NCI-H345 treated with DMSO at 0.1 percent for 48 hours (cell line): ENCODE results near the gene SCFD2.
"Not testable (repeated sequence)": the region's sequence is repeated elsewhere in the genome, so short reads cannot be mapped to it uniquely, and the experiment has no call there.

ENCODE experiments used
- DNase-seq: peaks from one replicate; lab custom pipeline; 2025; ENCODE audit not compliant: unreplicated experiment; lab: John Stamatoyannopoulos, UW

The SCFD2 gene

DNA sequence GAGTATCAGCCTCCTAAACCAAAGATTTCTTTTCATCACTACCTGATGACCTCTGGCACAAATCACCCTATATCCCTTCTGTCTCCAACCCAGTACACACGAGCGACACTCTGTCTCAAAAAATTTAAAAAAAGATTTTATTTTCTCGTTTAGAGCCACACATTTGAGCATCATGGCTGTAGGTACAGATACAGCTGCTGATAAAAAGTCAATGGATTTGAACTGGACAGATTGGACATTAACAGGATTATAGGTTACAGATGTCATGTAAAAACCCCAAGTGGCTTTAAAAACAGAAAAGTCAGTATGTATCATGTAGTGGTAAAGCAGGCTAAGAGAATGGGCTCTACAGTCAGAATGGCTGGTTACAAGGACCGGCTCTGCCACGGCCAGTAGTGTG lies 171.1 kb downstream of the SCFD2 start:
- no peak for DNase-seq

DNA sequence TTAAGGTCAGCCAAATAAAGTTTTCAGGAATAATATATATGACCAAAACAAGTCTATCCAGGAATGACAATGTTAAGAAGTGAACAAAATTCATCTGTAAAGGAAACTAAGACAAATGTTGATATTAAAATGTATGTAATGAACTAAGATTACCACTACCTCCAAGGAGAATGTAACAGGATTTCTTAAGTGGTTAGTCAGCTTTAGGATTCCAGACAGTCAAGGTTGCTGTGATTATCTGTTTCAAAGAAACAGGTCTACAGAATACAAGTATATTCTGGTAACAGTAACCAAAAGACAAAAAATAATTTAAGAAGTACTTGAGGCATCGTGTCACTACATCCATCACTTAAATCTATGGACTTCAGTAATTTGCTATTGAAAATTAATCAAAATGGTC lies 172.8 kb downstream of the SCFD2 start:
- DNase-seq: no peak

DNA sequence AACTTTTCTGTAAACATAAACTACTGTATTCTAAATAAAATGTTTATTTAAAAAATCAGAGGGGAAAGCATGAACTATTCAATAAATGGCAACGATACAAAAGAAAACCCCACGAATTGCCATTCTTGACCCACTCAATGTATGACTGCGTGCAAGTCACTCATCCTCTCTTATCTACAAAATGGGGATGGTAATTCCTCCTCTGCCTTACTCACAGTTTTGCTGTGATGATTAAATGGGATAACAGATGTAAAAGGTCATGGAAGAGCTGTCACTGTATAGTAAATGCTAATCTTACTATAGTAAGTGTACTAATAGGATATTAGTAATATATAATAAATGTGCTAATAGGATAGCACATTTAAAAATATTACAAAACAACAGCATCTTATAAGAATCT lies 173.4 kb downstream of the SCFD2 start:
- DNase-seq: no peak

DNA sequence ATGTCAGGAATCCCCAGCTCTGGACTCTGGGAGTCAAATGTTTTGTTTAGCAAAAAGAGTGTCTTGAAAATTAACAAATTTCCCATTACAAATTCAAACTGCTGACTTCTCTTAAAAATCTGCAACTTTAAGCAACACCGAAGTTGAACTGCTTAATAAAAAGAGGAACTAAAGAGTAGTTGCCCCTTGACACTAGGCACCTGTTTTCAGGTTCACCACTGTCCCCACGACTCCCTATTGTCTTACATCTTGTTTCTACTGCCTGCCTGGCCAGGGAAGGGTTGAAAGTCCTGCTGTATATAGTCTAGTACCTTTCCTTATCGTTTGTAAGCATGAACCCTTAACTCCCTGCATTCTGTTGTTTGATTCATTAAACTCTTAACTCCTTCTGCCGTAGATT lies 173.9 kb downstream of the SCFD2 start:
- DNase-seq: no peak

DNA sequence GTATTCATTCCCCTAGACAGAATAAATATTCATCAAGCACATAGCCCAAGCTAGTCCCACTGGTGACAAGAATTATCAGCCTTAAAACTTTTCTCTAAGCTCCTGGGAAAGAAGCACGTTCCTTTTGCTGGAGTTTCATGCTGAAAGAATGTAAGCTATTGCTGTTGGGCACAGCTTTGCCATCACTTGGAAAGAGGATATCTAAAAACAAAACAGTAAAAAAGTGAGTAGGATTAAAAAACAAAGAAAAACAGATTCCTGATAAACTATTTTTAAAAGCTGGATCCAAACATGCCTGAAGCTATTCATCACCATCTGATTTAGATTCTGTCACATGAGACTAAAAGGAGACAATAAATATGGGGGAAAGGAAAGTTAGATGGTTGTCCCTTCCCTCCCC lies 176.8 kb downstream of the SCFD2 start:
- no peak for DNase-seq

DNA sequence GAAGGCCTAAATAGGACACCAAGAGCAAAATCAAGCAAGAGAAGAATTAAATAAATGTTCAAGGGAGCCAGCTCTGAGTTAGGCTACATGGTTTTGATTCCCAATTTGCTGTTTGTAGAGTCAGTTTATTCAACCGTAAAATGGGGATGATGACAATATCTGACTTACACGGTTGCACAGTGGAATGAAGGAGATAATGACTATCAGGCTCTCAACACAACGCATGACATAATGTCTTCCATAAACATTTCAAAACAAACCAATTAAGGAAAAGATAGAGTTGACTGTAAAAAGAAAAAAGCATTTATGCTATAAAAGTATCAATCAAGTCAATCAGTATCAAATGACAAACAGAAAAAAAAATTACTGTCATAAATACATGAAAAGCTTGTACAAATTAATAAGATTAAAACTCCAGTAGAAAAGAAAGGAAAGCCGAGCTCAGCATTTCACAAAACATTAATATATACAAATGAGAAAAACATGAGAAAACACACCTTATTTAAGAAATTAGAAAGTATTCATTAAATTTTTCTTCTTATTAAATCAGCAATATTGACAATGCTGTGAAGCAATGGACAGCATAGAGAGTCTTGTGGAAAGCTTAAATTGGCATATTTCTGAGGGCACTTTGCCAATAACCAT lies 179.0 kb downstream of the SCFD2 start:
- no peak for DNase-seq

DNA sequence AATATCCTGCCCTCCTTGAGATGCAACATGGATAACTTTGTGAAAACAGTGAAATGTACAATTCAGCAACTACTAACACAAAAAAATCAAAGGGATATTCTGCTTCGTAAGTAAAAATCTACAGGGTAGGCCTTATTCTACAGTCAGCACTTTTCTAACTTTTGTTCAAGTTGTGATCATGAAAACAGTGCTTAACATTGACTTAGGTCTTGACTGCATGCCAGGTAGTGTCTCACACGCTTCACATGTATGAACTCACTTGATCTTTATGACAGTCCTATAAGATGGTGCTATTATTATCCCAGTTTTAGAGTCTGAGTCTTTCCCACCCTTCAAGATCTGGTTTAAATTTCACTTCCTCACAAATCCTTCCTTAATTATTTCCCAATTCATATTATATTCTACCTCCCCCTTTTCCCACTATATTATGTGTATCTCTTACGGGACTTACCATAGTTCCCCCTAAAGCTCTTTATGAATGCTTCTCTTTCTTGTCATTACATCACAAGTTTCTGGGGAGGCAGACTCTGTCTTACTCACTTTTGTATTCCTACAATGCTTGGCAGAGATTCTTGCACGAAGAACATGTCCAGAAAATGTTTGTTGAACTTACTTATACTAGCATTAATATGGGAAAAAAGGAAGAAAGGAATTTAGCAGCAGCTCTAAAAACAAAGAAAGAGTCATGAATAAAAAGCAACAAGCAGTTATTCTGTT lies 179.8 kb downstream of the SCFD2 start:
- no peak for DNase-seq

DNA sequence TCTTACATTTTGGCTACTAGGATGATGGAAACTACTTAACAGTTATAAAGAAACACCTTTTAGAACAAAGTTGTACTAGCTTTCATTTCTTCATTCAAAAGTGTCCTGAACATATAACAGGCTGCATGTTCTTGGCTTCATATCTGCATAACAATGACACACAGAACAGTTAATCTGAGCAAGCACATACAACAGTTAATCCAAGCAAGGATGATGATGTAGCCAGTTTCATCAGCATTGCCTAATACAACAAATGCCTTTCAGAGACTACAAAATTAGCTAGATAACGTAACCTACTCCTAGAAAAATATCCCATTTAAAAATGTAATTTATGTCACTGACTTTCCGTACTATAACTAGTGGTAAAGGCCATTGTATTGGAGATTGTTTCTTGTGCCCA lies 182.1 kb downstream of the SCFD2 start:
- no peak for DNase-seq

DNA sequence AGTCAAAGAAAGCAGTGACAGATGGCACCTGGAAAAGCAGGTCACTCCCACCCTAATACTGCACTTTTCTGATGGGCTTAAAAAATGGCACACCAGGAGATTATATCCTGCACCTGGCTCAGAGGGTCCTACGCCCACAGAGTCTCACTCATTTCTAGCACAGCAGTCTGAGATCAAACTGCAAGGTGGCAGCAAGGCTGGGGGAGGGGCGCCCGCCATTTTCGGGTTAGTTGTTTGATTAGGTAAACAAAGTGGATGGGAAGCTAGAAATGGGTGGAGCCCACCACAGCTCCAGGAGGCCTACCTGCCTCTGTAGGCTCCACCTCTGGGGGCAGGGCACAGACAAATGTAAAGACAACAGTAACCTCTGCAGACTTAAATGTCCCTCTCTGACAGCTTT lies 188.1 kb downstream of the SCFD2 start:
- DNase-seq: not testable (repeated sequence)

DNA sequence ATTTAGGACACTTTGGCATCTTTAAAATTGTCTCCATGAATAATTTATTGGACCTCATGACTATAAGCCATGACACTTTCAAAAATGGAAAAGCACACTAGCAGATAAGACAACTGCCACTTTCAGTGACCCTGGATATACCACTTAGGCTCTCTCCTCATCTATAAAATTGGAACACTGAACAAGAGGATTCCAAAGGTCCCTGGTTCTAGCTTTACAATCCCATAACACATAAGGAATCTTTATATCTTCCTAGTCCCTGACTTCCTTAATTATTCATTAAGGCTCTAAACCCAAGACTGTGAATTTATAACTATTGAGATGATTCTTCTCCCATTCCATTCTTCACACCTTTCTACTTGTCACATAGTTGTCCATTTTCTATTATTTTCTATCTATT lies 190.2 kb downstream of the SCFD2 start:
- no peak for DNase-seq

DNA sequence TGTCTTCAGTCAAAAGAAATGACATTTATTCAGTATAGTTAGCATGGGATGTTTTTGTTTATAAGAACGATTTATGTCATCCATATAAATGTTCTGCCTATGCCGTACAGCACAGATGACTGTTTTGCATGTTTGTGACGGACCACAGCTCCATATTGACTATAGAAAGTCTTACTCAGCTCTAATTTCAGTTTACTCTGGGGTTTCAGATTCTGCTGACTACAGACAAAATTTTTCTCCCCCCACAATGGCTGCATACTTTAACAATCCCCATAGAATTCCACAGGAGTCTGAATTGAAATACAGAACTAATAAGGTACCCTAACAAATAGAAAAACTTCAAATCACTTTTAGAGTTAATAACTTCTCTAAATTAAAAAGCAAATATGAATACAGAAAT lies 191.0 kb downstream of the SCFD2 start:
- no peak for DNase-seq

DNA sequence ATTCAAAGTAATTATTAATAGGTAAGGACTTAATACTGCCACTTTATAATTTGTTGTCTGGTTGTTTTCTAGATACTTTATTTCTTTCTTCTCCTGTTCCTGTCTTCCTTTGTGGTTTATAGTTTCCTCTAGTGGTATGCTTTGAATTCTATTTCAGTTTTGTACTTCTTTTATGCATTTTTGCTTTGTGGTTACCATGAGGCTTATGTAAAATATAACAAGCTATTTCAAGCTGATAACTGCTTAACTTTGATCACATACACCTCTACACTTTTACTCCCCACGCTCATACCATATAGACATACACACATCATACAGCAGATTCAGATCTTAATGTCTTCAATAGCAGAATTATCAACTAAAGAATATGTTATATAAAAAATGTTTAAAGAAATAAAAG lies 192.3 kb downstream of the SCFD2 start:
- DNase-seq: no peak

DNA sequence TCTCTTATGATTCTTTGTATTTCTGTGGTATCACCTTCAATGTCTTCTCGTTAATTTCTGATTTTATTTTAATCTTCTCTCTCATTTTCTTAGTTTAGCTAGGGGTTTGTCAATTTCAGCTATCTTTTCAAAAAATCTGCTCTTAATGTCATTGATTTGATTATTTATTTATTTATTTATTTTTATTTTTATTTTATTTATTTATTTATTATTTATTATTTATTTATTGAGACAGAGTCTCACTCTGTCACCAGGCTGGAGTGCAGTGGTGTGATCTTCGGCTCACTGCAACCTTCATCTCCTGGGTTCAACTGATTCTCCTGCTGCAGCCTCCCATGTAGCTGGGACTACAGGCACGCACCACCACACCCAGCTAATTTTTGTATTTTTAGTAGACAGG lies 194.1 kb downstream of the SCFD2 start:
- DNase-seq: no peak

DNA sequence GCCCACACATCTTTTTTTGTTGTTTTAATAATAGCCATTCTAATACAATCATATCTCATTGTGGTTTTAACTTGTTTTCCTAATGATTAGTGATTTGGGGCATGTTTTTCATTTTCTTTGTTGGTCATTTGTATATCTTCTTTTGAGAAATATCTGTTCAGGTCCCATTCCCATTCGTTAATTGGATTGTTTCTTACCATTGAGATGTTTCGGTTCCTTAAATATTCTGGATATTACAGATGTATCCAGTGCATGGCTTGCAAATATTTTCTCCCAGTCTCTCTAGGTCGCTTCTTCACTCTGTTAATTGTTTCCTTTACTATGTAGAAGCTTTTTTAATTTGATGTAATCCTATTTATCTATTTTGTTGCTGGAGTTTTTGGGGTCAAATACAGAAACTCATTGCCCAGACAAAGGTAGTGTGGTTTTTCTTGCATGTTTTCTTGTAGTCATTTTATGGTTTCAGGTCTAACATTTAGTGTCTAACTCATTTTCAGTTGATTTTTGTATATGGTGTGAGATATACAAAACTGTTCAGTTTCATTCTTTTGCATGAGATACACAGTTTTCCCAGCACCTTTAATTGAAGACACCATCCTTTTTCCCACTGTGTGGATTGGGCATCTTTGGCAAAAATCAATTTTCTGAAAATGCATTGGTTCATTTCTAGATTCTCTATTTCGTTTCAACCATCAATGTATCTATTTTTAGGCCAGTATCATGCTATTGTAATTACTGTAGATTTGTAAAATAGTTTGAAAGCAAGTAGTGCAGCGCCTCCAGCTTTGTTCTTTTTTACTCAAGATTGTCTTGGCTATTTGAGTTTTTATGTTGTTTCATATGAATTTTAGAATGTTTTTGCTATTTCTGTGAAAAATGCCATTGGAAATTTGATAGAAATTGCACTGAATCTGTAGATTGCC lies 195.9 kb downstream of the SCFD2 start:
- DNase-seq: no peak

DNA sequence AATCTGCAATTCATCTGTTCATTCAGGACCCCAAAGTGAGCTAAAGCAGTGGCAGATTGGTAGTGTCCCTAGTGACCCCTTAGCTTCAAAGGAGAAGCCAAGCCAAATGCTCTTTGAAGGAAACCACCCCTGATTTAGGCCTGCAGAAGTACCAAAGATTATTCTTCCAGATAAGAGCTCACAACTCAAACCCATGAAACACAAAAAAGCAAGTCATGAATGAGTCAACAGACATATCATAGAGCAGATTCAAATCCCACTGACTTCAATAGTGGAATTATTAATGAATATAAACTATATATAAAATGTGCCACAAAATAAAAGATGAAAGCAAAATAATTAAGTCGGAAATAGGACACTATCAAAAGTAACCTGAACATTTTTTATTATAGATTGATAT lies 197.6 kb downstream of the SCFD2 start:
- DNase-seq: no peak

DNA sequence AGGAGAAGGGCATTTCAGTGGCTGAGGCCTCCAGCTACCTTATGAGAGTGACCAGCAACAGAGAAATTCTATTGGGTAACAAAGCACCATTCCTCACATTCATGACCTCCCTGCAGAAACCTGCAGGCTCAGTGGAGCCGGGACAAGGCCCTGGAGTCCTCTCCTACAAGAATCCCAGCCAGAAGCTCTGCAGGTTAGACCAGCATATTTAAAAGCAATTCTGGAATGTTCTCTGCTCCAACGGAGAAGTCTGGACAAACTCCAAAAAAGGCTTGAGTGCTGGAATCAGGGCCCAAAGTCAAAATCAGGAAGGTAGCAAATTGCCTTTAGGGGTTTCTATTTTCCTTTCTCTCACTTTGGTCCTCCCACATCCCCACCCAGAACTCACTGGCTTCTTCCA lies 202.9 kb downstream of the SCFD2 start:
- no peak for DNase-seq

DNA sequence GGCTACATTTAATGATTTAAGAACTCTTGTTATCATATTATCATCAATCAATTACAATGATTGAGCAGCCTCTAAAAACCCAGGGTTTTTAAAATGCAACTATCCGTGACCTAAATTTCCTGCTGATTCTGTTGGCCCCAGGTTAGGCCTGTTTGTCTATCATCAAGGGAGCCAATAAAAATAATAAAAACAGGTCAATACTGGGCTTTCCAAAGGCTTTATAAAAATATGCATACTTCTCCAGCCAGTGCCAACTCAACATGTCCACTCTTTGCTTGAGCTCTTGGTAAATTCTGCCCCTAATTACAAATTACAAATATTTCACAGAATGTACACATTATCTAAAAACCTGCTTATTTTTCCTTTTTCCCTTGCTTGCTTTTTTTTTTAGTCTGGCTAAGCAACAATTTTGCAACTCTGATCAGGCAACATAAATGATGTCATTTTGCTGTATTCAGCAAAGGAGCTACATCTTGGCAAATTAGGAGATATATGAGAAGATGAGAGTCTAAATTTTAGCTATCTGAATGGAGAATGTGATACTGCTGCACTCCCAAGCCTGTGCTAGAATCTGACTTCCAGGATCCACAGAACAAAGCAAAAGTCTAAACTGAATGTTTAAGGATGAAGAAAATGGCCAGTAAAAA lies 204.0 kb downstream of the SCFD2 start:
- DNase-seq: no peak

DNA sequence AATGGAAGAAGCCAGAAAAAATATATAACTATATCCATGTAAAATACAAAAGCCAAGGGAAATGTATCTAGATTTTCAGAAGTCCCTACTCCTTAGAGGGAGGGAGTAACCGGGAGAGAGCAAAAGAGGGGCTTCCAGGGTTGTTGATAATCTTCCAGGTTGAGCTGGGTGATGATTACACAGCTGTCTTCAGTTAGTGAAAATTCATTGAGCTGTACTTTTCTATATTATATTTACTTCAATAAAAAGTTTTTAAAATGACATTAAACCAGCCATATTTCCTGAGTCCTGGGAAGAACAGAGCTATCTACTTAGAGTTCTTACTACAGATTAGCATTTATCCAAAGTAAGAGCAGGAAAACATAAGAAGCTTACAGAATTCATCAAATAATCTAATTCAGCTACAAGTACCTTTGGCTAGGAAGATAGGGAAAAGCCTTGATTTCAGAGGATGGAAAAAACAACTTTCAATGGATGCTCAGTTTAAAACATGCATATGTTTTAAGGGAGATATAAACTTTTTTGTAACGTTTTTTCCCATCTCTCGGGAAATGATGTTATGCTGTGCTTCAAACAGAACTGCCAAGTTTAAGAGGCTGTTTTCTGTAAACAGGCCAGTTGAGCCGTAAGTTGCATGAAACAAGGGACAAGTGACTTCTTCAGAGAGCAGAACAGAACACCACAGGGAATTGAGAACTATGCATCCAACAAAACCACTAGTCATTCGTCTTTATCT lies 204.6 kb downstream of the SCFD2 start:
- no peak for DNase-seq

DNA sequence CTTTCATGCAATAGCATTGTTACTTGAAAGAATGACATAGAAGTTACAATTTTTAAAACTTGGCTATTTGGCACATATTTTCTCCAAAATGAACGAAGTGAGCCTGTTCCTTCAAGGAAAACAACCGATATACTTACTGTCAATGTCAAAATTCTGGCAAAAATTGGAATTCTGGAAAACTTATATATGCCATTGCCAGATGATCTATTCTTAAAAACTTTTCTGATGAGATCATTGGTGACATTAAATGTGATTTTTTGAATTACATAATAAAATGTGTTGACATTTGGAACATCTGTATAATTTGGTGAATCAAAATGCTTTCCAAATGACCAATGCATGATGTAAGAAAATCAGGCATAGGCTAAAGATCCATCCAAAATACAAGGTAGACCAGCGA lies 209.0 kb downstream of the SCFD2 start:
- DNase-seq: no peak

DNA sequence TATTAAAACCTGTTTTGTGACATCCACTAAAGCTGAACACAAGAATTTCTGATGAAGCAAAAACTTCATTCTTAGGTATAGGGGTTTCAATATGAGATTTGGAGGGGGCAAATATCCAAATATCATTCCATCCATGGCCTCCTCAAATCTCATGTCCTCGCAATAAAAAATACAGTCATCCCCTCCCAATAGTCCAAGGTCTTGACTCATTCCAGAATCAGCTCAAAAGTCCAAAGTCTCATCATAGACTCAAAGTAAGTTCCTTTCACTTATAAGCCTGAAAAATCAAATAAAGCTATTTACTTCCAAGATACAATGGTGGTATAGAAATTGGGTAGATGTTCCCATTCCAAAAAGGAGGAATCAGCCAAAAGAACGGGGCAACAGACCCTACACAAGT lies 213.4 kb downstream of the SCFD2 start:
- no peak for DNase-seq

DNA sequence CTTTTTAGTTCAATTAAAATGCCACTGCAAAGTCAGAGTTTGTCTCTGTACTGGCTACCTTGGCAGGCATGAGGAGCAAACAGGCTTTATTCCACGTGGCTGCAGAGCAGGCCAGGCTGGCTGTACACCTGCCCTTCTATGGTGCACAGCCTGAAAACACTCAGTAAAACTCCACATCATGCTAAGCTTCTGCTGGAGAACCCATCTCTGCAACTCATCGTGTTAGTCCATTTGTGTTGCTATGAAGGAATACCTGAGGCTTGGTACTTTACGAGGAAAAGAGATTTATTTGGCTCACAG lies 214.4 kb downstream of the SCFD2 start:
- no peak for DNase-seq
